RWPE2 (cell line): ENCODE data around the gene CHMP6.

Experiments
- ATAC-seq: fragments of 200-7000 bp; cut with Tn5 transposase; 3 replicates; pipeline ENCODE4 v1.9.1; 2021; ENCODE audit warnings: low read depth
- DNase-seq: peaks from one replicate; pipeline ENCODE4 v3.0.0-alpha.2; 2020; ENCODE audit warnings: low spot score
- H3K27ac ChIP-seq: fragments of 450-650 bp; 2 replicates; pipeline ENCODE4 v1.5.1; 2017; ENCODE audit warnings: mild to moderate bottlenecking; ENCODE audit not compliant: poor library complexity, severe bottlenecking
- H3K27me3 ChIP-seq: fragments of 250-450 bp; sonication (Bioruptor Pico); 2 replicates; pipeline ENCODE4 v1.5.1; 2021; ENCODE audit warnings: mild to moderate bottlenecking, moderate library complexity; ENCODE audit not compliant: insufficient read depth, poor library complexity, severe bottlenecking
- H3K36me3 ChIP-seq: fragments of 250-450 bp; sonication (Bioruptor Pico); 2 replicates; pipeline ENCODE4 v1.5.1; 2020; ENCODE audit warnings: low read depth, mild to moderate bottlenecking, moderate library complexity
- H3K4me1 ChIP-seq: fragments of 250-450 bp; sonication (Bioruptor Pico); 2 replicates; pipeline ENCODE4 v1.5.1; 2021; ENCODE audit warnings: mild to moderate bottlenecking, moderate library complexity; ENCODE audit not compliant: insufficient read depth, poor library complexity, severe bottlenecking
- H3K4me3 ChIP-seq: fragments of 250-450 bp; sonication (Bioruptor Pico); 2 replicates; pipeline ENCODE4 v1.5.1; 2021; ENCODE audit warnings: mild to moderate bottlenecking, moderate library complexity; ENCODE audit not compliant: severe bottlenecking
- H3K9me3 ChIP-seq: fragments of 250-450 bp; sonication (Bioruptor Pico); 2 replicates; pipeline ENCODE4 v1.5.1; 2021; ENCODE audit warnings: mild to moderate bottlenecking, moderate library complexity; ENCODE audit not compliant: severe bottlenecking
- CTCF ChIP-seq: fragments of 450-650 bp; IDR thresholded peaks from one replicate; pipeline ENCODE4 v1.5.1; 2017; ENCODE audit warnings: mild to moderate bottlenecking, moderate library complexity; ENCODE audit not compliant: poor library complexity, severe bottlenecking

CHMP6 gene

GRCh38 chr17:80992948-80993624, 1.4 kb downstream of the CHMP6 start:
- Histone ChIP-seq H3K4me1 (no peaks in the 10 kb centered on the region), H3K36me3 (peaks cover 27% of the 10 kb centered on the region), H3K4me3 (peak overlapping the region; percentile 96), H3K27ac (no peak overlapping the region), H3K9me3 (no peaks in the 10 kb centered on the region), H3K27me3 (no peaks in the 10 kb centered on the region)
- ATAC-seq (no peak), DNase-seq (no peak)
- TF ChIP-seq CTCF = no peak

DNA sequence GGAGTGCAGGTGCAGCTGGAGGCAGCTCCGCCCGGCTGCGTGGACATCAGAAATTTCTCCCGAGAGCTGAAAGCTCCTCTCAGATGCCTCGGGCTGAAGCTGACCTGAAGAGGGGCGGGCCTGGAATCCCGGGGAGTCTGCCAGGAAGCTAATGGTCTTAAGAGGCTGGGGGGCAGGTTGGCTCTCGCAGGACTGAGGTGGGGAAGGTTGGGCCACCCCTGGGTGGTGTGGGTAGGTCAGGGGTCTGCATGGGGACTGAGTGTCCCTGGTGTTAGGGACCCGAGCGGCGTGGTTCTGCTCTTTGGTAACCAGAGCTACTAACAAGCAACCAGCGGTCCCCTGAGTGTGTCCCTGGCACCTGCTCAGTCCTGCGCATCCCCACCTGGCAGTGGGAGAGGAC, 3.5 kb downstream of the CHMP6 start:
- no peak for DNase-seq
- H3K4me1 ChIP-seq = no peaks in the 10 kb centered on the region

DNA sequence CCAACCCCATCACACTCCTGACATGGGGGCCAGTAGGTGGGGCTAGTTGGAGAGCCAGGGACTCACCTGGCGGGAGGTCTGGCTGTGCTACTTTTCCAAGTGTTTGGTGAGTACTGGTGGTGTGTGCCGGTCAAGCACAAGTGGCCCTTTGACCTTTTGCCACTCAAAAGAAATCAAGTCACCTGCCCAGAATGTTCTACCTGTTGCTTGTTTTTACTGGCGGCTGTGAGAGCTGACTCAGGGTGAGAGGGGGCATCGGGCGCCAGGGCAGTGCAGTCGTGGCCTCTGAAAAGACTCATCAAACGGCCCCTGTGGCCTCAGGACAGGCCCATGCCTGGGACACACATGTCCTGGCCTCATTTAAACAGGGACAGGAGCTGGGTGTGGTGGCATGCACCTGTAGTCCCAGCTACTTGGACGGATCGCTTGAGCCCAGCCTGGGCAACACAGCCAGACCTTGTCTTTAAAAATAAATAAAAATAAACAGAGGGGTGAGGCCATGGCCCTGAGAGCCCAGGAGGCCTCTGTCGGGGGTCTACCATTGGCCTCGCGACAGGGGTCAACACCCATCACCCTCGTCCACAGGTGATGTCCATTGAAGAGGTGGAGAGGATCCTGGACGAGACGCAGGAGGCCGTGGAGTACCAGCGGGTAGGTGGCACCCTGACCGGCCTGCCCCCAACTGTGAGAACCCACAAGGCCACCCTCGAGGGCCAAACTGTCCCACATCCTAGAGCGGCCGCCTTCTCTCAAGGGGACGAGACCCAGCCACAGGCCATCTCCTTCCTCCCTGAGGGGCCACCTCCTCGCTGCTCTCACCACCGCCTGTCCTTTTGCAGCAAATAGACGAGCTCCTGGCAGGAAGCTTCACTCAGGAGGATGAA, 5.0 kb downstream of the CHMP6 start:
- H3K27ac ChIP-seq = no peak overlapping the region
- H3K27me3 ChIP-seq = no peaks in the 10 kb centered on the region
- no peaks in the 10 kb centered on the region for H3K4me1 ChIP-seq
- DNase-seq (no peak), ATAC-seq (no peak)
- no peak for TF ChIP-seq CTCF
- no peak overlapping the region for H3K4me3 ChIP-seq
- no peaks in the 10 kb centered on the region for H3K9me3 ChIP-seq
- peaks cover 38% of the 10 kb centered on the region for H3K36me3 ChIP-seq

More for the DNA sequence above, 3.5 kb downstream of the CHMP6 start:
- Histone ChIP-seq H3K4me3 (no peak overlapping the region), H3K9me3 (no peaks in the 10 kb centered on the region), H3K36me3 (peaks cover 38% of the 10 kb centered on the region), H3K27ac (no peak overlapping the region), H3K27me3 (no peaks in the 10 kb centered on the region)
- no peak for ATAC-seq
- TF ChIP-seq CTCF = no peak

DNA sequence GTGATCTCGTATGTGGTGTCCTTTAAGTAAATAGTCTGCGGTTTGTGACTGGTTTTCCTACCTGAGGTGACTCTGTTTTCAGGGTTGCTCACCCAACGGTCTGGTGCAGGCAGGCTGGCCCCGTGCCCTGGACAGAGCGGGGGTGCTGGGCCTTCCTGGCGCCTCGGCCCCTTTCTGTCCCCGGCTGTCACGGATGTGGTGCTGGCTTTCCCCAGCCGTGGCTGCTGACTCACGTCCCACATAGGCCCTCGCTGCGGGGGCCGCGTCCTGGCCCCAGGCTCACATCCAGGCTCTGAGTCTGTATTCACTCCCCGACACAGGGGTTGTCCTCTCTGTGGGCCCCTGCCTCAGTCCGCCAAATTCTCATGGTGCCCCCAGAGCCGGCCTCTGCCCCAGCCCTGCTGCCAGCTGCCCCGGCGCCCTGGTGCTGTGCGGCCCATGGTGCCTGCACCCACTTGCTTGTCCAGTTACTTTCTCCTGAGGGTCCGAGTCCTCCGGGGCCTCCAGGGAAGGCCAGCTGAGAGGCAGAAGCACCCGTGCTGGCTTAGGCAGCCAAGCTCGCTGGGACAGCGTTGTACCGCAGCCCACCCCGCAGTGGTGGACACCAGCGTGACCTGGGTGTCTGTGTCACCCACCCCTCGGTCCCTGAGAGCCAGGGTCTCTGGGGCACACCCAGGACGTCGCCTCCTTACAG, 5.9 kb downstream of the CHMP6 start:
- H3K9me3 ChIP-seq = no peaks in the 10 kb centered on the region
- no peaks in the 10 kb centered on the region for H3K27me3 ChIP-seq
- DNase-seq (no peak), ATAC-seq (no peak)
- H3K4me1 ChIP-seq = peaks cover 4% of the 10 kb centered on the region
- H3K36me3 ChIP-seq = peaks cover 38% of the 10 kb centered on the region
- no peak overlapping the region for H3K27ac ChIP-seq
- no peak overlapping the region for H3K4me3 ChIP-seq
- no peak for TF ChIP-seq CTCF
